Left forelimb (tissue), 1 donor: Measurements from ENCODE around the gene SPATA12.
A peak's percentile ranks its signal among the peaks of the same experiment; 100 is the strongest.
"Not testable (repeated sequence)": the region's sequence is repeated elsewhere in the genome, so short reads cannot be mapped to it uniquely, and the experiment has no call there.

Experiments used
- DNase-seq: peaks from one replicate; pipeline ENCODE4 v3.0.0-alpha.2; 2018; ENCODE audit warnings: low spot score

Gene SPATA12

DNA sequence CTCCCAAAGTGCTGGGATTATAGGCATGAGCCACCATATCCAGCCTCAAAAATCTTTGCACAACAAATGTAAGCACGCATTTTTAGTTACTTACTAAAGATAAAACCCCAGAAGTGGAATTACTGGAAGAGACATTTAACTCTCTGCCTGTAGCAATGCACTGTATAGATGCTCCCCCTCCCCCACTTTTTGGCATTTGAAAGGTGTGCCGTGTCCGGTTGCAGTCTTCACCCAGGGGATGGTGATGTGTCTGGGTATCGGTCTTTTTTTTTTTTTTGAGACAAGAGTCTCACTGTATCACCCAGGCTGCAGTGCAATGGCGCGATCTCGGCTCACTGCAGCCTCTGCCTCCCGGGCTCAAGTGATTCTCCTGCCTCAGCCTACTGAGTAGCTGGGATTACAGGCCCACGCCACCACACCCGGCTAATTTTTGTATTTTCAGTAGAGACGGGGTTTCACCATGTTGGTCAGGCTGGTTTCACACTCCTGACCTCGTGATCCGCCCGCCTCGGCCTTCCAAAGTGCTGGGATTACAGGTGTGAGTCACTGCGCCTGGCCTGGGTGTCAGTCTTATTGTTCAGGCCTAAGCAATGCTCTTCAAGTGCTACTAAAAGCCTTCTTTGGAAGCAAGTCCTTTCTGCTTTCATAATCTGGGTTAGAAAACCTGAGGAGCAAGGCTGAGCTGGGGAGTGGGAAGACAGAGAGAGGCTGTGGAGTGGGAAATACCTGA lies 23.0 kb downstream of the SPATA12 start:
- DNase-seq = not testable (repeated sequence)

DNA sequence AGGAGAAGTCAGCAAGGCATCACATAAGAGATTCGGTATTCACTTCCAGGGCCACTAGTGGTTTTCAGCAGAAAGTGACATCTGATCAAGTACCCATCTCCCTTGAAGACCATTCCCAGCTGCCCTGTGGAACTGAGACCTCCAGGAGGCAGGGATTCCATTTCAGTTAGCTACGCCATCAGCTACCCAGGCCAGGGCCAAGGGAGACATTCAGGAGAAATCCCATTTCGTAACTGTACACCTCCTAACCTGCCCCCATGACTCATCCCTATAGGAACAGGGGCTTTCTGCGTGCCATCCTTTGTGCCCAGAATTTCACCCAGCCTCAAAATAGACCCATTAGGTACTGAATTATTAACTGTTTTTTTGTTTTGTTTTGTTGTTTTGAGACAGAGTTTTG lies 24.7 kb downstream of the SPATA12 start:
- no peak for DNase-seq

GRCh38 chr3:57086201-57086600 lies 25.7 kb downstream of the SPATA12 start:
- no peak for DNase-seq

- no peak for DNase-seq
These were observed 27.1 kb downstream of the SPATA12 start for GRCh38 chr3:57087361-57088092.

DNA sequence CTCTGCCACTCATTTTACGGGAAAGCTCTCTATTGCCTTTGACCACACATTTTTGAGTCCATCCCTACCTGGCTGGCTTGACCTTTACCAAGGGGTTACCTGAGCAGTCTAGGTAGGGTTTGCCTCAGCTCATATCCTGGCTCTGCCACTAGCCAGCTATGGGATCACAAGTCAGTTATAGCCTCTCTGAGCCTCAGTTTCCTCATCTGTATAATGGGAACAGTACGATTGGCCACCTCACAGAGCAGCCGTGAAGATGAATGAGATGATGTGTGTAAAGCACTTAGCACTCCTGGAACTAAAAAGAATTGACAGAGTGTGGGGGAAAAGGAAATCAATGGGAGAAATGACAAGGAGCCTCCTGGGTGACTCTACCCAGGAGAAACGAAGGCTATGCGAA lies 28.0 kb downstream of the SPATA12 start:
- DNase-seq = no peak

GRCh38 chr3:57089043-57089442 lies 28.6 kb downstream of the SPATA12 start:
- DNase-seq = no peak

GRCh38 chr3:57091521-57092273 lies 31.2 kb downstream of the SPATA12 start:
- no peak for DNase-seq

DNA sequence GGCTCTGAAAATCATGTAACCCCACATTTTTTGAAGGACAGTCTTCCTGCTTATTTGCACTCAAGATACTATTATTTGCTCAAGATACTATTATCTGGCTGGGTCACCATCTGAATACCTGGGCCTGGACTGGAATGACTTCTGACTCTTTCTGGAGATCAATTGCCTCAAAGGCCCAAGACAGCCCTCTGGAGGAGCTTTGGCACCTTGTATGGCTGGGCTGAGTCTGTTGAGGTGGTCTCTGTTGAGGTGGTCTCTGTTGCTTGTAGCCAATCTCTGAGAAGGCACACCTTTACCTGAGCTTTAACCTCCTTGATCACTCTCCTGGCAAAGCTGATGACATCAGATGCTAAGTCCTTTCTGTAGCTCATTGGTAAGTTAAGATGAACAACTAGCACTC lies 33.0 kb downstream of the SPATA12 start:
- DNase-seq = no peak

DNA sequence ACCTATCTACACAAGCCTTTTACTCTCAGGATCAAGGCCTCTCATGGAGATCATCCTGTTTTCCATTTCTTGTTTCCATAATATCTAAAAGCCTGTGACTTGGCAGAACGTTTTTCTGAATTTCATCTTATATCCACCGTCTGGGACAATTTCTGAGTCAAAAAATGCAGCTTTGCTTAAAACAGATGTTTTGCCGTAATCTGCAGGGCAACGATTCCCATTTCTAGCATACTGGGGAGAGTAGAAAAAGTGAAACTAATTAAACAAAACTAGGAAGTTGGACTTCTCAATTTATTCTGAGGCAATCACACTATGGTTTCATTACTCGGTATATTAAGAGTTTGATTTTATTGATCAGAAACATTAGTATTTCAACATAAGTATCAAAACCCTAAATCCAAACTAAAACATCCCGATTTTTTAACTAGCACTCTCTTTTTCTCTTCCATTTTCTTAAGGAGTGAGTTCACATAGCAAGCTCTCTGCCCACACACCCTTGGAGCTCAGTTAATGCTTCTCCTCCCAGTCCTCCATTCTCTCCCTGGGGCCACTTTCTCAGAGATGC lies 33.6 kb downstream of the SPATA12 start:
- no peak for DNase-seq

DNA sequence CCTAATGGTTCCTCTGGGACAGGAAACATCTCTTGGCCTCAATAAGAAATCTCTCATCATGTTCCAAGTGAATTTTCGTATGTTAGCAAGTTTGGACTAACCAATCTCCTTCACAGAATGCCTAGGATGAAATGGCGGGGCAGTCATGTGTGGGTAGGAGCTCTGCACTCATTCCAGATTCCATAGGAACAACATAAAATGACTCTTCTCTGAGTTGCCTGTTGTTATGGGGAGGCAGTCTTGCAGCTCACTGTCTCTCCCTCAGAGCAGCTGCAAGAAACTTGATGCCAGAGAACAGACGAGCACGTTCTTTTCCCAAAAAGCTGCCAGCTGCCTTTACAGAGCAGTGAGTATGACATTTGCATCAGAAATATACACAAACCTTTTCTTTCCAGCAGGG lies 34.1 kb downstream of the SPATA12 start:
- peak; percentile 81 for DNase-seq

DNA sequence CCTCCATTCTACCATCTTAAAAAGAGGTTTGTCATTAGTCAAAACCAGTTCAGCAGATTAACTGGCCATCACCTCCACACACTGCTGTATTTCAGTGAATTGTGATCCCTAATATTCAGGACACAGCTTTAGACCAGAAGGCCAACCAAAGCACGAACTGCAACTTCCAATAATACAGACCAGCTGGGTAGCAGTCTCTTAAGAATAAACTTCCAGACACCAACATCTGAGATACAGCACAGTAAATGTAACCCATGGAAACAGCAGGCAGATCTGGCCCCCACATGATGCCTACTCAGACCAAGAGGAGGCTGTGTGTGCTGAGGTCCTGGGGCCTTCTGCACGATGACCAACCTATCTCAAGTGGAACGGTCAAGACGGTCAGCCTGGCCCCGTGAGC lies 34.9 kb downstream of the SPATA12 start:
- no peak for DNase-seq

GRCh38 chr3:57097536-57097935 lies 37.1 kb downstream of the SPATA12 start:
- DNase-seq = no peak

DNA sequence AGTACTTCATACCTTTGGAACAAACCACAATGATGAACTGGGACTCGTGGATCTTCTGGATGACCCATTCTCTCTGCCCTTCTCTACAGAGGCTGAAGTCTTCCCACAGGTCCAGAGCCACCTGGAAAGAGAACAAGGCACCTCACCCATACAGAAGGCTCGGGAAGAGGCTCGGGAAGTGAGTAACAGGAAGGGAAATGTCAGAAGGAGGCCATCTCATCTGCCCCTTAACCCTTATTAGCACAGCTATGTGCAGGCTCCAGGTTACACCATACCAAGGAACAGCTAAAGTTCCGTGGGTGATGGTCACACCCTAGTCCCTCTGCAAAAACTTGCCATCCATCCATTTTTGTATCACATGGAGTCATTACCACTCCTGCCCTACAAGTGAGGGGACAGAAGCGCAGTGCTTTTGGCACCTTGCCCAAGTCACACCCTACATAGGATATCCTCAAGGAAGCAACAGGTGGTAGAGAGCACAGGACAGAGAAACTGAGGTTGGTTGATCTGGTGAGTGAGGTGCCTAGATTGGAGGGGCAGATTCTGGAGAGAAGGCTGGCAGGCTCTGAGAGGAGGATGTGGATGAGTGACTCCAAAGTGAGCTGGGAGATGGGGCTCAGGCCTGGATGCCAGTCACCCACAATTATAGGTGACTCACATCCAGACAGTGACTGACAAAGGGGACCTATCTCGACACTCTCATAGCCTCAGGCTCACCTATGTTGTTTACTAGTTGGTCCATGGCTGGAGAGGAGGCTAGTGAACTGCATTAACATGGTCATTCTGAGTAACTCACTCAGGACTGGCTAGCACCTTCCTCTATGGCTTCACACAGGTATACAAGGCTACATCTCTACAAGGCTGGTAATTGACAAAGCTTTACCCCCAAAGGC lies 38.2 kb downstream of the SPATA12 start:
- DNase-seq = no peak

DNA sequence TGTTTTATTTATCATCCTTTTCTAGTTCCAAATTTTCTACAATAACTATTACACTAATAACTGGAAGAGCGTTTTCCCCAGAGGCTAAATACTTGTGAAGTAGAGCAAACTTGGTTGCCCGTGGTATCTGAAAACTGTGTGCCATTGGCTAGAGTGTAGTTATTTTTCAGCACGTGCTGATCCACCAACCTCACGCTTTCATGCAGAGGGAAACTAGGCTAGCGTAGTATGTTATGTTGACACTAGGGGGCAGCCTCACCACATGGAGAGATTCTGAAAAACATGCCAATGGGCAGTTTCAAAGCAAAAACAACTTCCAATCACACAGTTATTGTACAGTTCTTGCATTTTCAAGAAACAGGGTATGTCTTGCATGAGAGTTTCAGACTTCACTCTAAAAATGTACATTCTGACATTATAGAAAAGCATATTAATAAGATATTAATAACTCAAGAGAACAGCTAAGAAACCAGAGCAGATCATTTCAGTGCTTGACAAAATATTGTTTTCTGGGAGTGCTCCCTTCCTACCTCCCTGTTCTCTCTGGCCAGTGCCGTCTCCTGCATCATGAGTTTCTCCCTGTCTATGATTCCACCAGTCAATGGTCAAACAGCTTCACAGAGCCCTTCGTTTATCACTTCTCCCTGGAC lies 39.7 kb downstream of the SPATA12 start:
- DNase-seq = peak; percentile 78

DNA sequence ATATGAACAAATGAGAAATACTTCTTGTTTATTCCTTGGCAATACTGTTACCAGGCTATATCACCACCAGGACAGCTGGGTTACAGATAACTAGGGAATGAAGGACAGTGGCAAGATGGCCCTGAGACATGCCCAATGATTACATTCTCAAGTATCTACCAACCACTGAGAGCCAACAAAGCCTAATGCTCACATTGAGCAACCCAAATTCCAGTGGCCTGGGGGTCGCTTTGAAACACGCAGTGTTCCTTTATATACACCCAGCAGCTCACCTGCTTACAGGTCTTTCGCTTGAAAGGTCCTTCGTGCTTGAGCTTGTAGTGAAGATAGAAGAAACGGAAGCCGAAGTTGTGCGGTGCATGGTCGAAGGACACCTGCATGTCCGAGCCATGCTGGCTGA lies 45.1 kb downstream of the SPATA12 start:
- DNase-seq = no peak

DNA sequence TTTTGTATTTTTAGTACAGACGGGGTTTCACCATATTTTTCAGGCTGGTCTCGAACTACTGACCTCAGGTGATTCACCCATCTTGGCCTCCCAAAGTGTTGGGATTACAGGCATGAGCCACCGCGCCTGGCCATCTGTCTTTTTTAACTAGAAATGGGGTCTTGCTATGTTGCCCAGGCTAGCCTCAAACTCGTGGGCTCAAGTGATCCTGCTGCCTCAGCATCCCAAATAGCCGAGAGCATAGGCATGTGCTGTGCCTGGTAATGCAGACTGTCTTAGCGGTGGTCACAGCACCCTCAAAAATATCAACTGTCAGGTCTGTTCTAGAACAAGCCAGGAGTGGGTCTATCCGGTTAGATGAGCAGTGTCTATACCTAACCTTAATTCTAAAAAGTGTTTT lies 48.2 kb downstream of the SPATA12 start:
- no peak for DNase-seq

DNA sequence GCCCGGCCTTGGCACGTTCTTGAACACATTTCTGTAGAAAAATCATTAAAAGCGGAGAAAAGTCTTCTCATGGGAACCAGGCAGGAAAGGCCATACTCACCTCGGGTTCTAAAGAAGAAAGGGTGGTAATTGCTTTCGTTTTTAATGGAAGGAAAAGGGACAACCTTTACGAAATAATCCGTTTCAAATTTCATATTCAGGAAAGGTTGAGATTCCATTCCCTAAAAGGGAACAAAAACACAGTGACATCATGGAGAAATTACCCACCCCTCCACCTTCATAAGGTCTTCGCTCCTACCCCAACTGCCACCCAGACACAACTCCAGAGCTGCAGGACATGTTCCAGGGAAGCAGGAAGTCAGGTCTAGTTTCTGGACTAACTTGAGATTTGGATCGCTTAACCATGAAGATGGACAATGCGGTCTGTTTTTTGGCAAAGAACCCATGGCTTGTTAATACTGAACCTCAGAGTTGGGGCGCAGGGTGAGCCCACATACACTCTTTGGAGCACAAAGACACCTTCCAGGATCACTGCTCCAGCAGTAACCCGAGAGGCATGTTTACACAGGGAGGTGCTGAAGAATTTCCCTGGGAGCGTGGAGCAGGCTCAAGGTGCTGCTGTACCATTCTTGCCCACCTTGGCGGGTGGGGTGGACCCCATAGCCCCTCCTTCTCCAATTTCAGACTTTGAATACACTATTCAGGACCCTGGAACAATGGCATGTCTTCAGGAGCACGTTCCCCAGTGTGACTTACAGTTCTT lies 49.2 kb downstream of the SPATA12 start:
- DNase-seq = no peak

GRCh38 chr3:57110214-57110613 lies 49.8 kb downstream of the SPATA12 start:
- no peak for DNase-seq

DNA sequence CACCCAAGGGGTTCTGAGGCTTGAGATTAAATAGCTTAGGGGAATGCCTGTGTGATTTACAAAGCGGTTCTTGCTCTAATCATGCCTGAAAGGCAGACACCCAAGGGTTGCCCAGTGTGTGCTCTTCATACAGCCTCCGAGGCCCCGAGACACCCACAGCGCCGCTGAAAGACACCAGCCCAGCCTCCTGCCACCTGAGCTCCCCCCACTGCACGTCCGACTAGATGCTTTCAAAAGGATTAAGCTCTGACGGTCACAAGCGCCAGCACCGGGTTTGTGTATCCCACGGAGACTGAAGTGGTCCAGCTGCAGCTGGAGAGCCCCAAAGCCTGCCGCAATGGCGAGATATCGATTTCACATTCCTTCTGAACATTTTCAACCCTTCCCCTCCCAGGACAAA lies 50.3 kb downstream of the SPATA12 start:
- DNase-seq = no peak

DNA sequence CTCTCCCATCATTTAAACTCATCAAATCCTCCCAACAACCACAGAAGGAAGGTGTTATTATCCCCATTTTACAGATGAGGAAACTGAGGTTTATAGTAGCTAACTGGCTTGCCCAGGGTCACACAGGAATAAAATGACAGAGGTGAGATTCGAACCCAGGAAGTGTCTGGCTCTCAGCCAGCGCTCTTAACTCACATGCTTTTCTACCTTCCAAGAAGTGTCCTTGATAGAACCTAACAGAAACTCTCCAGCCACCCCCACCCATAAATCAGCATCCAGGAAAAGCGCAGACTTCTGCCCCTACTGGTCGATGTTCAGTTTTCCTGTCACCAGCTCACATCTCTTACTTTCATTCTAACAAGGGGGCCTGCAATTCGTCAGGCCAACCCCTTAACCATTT lies 51.7 kb downstream of the SPATA12 start:
- DNase-seq = no peak
